Body of pancreas (tissue), 4 donors: ENCODE data around the gene GORASP2. TPM values are rescaled to one million over a fixed set of nuclear protein-coding genes. Genes with fewer than 3 reads are reported as not detected.
"Not testable (repeated sequence)": the region's sequence is repeated elsewhere in the genome, so short reads cannot be mapped to it uniquely, and the experiment has no call there.

Experiments
- ATAC-seq: fragments of 150-250 bp; one replicate; pipeline ENCODE4 v1.9.1; 2016
- DNase-seq, 4 donors: peaks; one replicate each; pipeline ENCODE4 v3.0.0-alpha.2; 2019
- H3K27ac ChIP-seq, 4 donors: fragments of 200-600 bp; sonication (generic); 1 replicate in 3 of 4; 2 replicates in 1 of 4; pipeline versions ENCODE4 v1.5.1 to v1.6.1; 2016 to 2019; ENCODE audit warnings: mild to moderate bottlenecking in 1 of 4, mixed read lengths in 1 of 4, moderate library complexity in 1 of 4
- H3K27me3 ChIP-seq, 2 donors: fragments of 200-600 bp; sonication (generic); one replicate each; pipeline ENCODE4 v1.6.0; 2016; ENCODE audit warnings: mild to moderate bottlenecking in 1 of 2
- H3K36me3 ChIP-seq, 2 donors: fragments of 200-600 bp; sonication (generic); replicated peaks in 1 of 2; 2 replicates each; pipeline ENCODE4 v1.5.1; 2016; ENCODE audit warnings: low read depth in 2 of 2; ENCODE audit not compliant: insufficient read depth in 1 of 2
- H3K4me1 ChIP-seq: fragments of 200-600 bp; sonication (generic); one replicate; pipeline ENCODE4 v1.6.0; 2016
- H3K4me3 ChIP-seq, 2 donors: fragments of 200-600 bp; sonication (generic); 1 replicate in 1 of 2; 2 replicates in 1 of 2; pipeline ENCODE4 v1.5.1; 2016 to 2019
- H3K9me3 ChIP-seq, 3 donors: fragments of 200-600 bp; sonication (generic); 1 replicate in 2 of 3; 2 replicates in 1 of 3; pipeline ENCODE4 v1.5.1; 2016
- POLR2A ChIP-seq, 3 donors: fragments of 450-650 bp; IDR thresholded peaks; one replicate each; pipeline ENCODE4 v1.6.1; 2016; ENCODE audit warnings: antibody characterized with exemption in 3 of 3, mild to moderate bottlenecking in 2 of 3
- WGBS, 2 donors: methylation state at CpG; one replicate each; pipeline ENCODE4 v1.1.5; 2017; 5-methylcytosine and 5-hydroxymethylcytosine counted together
- intact Hi-C: fragments of 100-400 bp; cut with DNase I; formaldehyde crosslinking; loops from one replicate; pipeline ENCODE4 v1.15.1; 2023
- total RNA-seq, 2 donors: library from RNA; depleted of rRNA; stranded (reverse); fragments of >200 nt; gene quantifications; one replicate each; pipeline ENCODE4 v1.1.0, GENCODE V29; 2016
- TF ChIP-seq, protein P1 (sequence below), 7 experiments: fragments of 450-650 bp in 4 of 7; fragments of 200-600 bp in 3 of 7; sonication (generic) in 3 of 7; IDR thresholded peaks; one replicate each; pipeline ENCODE4 v1.5.1; 2016 to 2019; ENCODE audit warnings: antibody characterized with exemption in 7 of 7

The GORASP2 gene
- total RNA-seq, 2 donors from 2014 or later = 44.4 to 65.6 TPM

- H3K36me3 ChIP-seq = no peaks in the 10 kb centered on the region
Observed at GRCh38 chr2:170911314-170911889, 17.7 kb upstream of the GORASP2 start.

DNA sequence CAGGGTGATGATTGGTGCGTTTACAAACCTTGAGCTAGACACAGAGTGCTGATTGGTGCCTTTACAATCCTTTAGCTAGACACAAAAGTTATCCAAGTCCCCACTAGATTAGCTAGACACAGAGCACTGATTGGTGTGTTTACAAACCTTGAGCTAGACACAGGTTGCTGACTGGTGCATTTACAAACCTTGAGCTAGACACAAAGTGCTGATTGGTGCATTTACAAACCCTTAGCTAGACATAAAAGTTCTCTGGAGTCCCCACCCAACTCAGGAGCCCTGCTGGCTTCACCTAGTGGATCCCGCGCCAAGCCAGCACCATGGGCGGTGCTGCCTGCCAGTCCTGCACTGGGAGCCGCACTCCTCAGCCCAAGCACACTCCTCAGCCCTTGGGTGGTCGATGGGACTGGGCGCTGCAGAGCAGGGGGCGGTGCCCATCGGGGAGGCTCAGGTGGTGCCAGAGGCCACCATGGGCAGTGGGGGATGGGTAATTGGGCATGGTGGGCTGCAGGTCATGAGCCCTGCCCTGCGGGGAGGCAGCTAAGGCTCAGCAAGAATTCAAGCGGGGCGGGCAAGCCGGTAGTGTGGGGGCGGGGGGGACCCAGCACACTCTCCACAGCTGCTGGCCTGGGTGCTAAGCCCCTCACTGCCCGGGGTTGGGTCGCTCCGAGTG is 13.9 kb upstream of the GORASP2 start:
- ATAC-seq, H3K36me3 ChIP-seq, intact Hi-C loops, H3K27me3 ChIP-seq, H3K4me3 ChIP-seq, DNase-seq, H3K27ac ChIP-seq, H3K4me1 ChIP-seq: not testable (repeated sequence)
- H3K9me3 ChIP-seq = peaks cover 0 to 30% (median 2%) of the 10 kb centered on the region in 3 donors
- 91 to 93% methylated on average over 7 to 12 of the region's 17 CpGs for WGBS, 2 donors

More at GRCh38 chr2:170911314-170911889, 17.7 kb upstream of the GORASP2 start:
- H3K27me3 ChIP-seq = no peaks in the 10 kb centered on the region
- no peak for ATAC-seq
- intact Hi-C loops = no loop called here
- no peak for DNase-seq
- no peaks in the 10 kb centered on the region for H3K4me1 ChIP-seq
- no peak overlapping the region for H3K27ac ChIP-seq
- H3K4me3 ChIP-seq = no peak overlapping the region
- H3K9me3 ChIP-seq = peaks cover 0 to 12% (median 3%) of the 10 kb centered on the region in 3 donors
- TF ChIP-seq POLR2A (IDR thresholded peaks at IDR 0.05) = no peak
- TF ChIP-seq, protein P1, sequence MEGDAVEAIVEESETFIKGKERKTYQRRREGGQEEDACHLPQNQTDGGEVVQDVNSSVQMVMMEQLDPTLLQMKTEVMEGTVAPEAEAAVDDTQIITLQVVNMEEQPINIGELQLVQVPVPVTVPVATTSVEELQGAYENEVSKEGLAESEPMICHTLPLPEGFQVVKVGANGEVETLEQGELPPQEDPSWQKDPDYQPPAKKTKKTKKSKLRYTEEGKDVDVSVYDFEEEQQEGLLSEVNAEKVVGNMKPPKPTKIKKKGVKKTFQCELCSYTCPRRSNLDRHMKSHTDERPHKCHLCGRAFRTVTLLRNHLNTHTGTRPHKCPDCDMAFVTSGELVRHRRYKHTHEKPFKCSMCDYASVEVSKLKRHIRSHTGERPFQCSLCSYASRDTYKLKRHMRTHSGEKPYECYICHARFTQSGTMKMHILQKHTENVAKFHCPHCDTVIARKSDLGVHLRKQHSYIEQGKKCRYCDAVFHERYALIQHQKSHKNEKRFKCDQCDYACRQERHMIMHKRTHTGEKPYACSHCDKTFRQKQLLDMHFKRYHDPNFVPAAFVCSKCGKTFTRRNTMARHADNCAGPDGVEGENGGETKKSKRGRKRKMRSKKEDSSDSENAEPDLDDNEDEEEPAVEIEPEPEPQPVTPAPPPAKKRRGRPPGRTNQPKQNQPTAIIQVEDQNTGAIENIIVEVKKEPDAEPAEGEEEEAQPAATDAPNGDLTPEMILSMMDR (IDR thresholded peaks at IDR 0.05) = no peak
- 71 to 84% methylated on average over 5 of the region's 5 CpGs for WGBS, 2 donors

GRCh38 chr2:170917219-170917913 is 11.7 kb upstream of the GORASP2 start:
- WGBS, 2 donors = 90 to 93% methylated on average over 6 to 11 of the region's 11 CpGs
- intact Hi-C loops = no loop called here
- no peaks in the 10 kb centered on the region for H3K36me3 ChIP-seq
- no peaks in the 10 kb centered on the region for H3K27me3 ChIP-seq
- TF ChIP-seq, protein P1 (IDR thresholded peaks at IDR 0.05) = no peak
- TF ChIP-seq POLR2A (IDR thresholded peaks at IDR 0.05) = no peak
- ATAC-seq = no peak
- no peak overlapping the region for H3K4me3 ChIP-seq
- no peaks in the 10 kb centered on the region for H3K4me1 ChIP-seq
- no peak for DNase-seq
- peaks cover 0 to 18% (median 0%) of the 10 kb centered on the region in 3 donors for H3K9me3 ChIP-seq
- no peak overlapping the region for H3K27ac ChIP-seq

DNA sequence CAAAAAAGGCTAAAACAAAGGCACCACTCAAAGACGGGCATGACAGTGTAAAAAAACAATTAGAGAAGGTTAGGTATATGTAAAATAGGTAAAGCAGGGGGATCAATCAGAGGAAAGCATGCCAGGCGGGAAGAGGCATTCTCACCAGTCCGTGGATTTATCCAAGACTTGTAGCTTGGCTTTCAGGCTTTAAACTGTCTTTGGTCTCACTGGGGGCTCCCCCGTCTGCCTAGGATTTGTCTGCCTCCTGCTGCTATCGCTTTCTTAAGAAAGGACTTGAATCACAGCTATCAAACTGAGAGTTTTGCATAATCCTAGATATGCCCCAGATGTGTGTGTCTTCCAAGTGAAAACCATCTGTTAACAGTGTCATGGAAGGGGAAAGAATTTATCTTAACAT is 11.1 kb upstream of the GORASP2 start:
- 87 to 88% methylated on average over 5 of the region's 5 CpGs for WGBS, 2 donors
- H3K36me3 ChIP-seq = no peaks in the 10 kb centered on the region
- peaks cover 0 to 18% (median 0%) of the 10 kb centered on the region in 3 donors for H3K9me3 ChIP-seq
- no peak overlapping the region for H3K4me3 ChIP-seq
- no peak for ATAC-seq
- DNase-seq = no peak
- no peaks in the 10 kb centered on the region for H3K4me1 ChIP-seq
- H3K27me3 ChIP-seq = no peaks in the 10 kb centered on the region
- no peak for TF ChIP-seq POLR2A (IDR thresholded peaks at IDR 0.05)
- TF ChIP-seq, protein P1 (IDR thresholded peaks at IDR 0.05) = no peak
- H3K27ac ChIP-seq = no peak overlapping the region
- intact Hi-C loops = no loop called here

DNA sequence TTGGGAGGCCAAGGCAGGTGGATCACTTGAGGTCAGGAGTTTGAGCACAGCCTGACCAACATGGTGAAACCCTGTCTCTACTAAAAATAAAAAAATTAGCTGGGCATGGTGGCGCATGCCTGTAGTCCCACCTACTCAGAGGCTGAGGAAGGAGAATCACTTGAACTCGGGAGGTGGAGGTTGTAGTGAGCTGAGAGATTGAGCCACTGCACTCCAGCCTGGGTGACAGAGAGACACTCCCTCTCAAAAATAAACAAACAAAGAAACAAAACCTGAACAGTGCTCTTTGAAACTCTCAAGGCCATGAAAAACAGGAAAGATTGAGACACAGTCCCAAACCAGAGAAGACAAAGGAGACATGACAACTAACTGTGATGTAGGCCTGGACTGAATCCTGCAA is 7.2 kb upstream of the GORASP2 start:
- H3K4me3 ChIP-seq, H3K36me3 ChIP-seq, H3K4me1 ChIP-seq, H3K27ac ChIP-seq, ATAC-seq, intact Hi-C loops, H3K27me3 ChIP-seq, DNase-seq: not testable (repeated sequence)
- 90 to 95% methylated on average over 2 of the region's 2 CpGs for WGBS, 2 donors
- H3K9me3 ChIP-seq = peaks cover 0 to 15% (median 0%) of the 10 kb centered on the region in 3 donors
